ENCODE data around the gene DCTD. TPM values are rescaled to one million over a fixed set of nuclear protein-coding genes. Genes with fewer than 3 reads are reported as not detected.

Gene DCTD
- total and polyA plus RNA-seq, 10 of the 15 experiments (the other 5 are each of a cell fraction or from before 2014, with no cell fraction given): 37.8 to 137 (median 92.1) TPM

DNA sequence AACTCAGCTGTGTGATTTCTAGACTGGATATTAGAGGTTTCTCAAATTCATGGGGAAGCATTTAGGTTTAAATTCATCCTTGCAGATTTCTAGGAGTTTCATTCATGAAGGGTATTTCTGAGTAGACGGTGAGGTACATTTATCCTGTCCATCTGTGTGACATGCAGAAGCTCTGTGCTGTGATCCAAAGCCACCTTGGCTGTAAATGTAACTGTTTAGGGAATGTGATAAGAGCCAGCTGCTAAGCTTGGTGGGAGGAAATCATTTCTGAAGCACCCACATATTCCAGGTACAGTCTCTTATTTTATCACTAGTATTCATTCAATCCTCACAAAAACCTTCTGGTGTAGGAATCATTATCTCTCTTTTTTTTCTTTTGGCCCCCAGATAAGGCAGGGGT, 8.7 kb upstream of the DCTD start:
- DNase-seq (ENCODE audit: low read depth, low spot score) (no peak), FAIRE-seq (no peak), ATAC-seq (no peak)
- ChIA-PET RAD21 (ENCODE audit: unreplicated experiment) (interaction anchor here (0.6 to 2.0 kb wide), 13 partner anchors 9 to 749 kb away, joined by 3 to 16 read pairs (median 4); no protein-coding TSS in a partner anchor), POLR2A (interaction anchor here (0.6 to 0.7 kb wide), 2 partner anchors 80 to 182 kb away, joined by 3 to 8 read pairs; no protein-coding TSS in a partner anchor), CTCF (interaction anchor here (0.6 to 7.5 kb wide), 47 partner anchors 9 to 1781 kb away, joined by 3 to 85 read pairs (median 5); partner anchors contain the start of gene DCTD), SMC1A (ENCODE audit: uncharacterized antibody, unreplicated experiment) (interaction anchor here (0.6 to 5.3 kb wide), 16 partner anchors 12 to 1620 kb away, joined by 3 to 37 read pairs (median 5); no protein-coding TSS in a partner anchor)
- Histone ChIP-seq H3K27me3 (replicated peaks in 1 of 2; ENCODE audit: control insufficient read depth in 2 of 2, insufficient read depth in 2 of 2, low read length in 1 of 2) (no peaks in the 10 kb centered on the region; a peak in 1 of 4 replicates), H3K79me2 (ENCODE audit: control insufficient read depth, insufficient read depth, low read length) (no peaks in the 10 kb centered on the region), H3K27ac (ENCODE audit: control insufficient read depth, insufficient read depth) (no peak overlapping the region), H3K9ac (ENCODE audit: control insufficient read depth, insufficient read depth, low read length) (no peak overlapping the region), H3K4me1 (ENCODE audit: control insufficient read depth, insufficient read depth, low read length) (no peaks in the 10 kb centered on the region), H4K20me1 (ENCODE audit: control insufficient read depth, insufficient read depth) (no peaks in the 10 kb centered on the region), H3K4me3 (no peak overlapping the region), H3K9me3 (replicated peaks; ENCODE audit: control insufficient read depth, insufficient read depth, low read length) (no peaks in the 10 kb centered on the region), H3K4me2 (ENCODE audit: control insufficient read depth, insufficient read depth) (no peak overlapping the region), H3K36me3 (ENCODE audit: control insufficient read depth in 2 of 2, insufficient read depth in 2 of 2, low read length in 1 of 2) (no peaks in the 10 kb centered on the region), H2AFZ (ENCODE audit: control insufficient read depth, low read depth, low read length) (no peak overlapping the region)
- WGBS (ENCODE audit: insufficient coverage, insufficient replicate concordance, low lambda C conversion rate, missing lambda C conversion rate): 54% methylated on average over 1 of the region's 1 CpG
- intact Hi-C loops (cut with micrococcal nuclease; ENCODE audit: unreplicated experiment): loop anchor here (1.0 to 10.0 kb wide), 5 partner anchors 117 to 1783 kb away; no protein-coding TSS in a partner anchor
- in situ Hi-C loops (cut with MboI): loop anchor here (10.0 kb wide), 1 partner anchor 431 kb away; no protein-coding TSS in a partner anchor
- TF ChIP-seq, protein P1, sequence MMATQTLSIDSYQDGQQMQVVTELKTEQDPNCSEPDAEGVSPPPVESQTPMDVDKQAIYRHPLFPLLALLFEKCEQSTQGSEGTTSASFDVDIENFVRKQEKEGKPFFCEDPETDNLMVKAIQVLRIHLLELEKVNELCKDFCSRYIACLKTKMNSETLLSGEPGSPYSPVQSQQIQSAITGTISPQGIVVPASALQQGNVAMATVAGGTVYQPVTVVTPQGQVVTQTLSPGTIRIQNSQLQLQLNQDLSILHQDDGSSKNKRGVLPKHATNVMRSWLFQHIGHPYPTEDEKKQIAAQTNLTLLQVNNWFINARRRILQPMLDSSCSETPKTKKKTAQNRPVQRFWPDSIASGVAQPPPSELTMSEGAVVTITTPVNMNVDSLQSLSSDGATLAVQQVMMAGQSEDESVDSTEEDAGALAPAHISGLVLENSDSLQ (IDR thresholded peaks at IDR 0.05): no peak
- TF ChIP-seq BACH1 (IDR thresholded peaks at IDR 0.05; ENCODE audit: borderline replicate concordance) (no peak), E4F1 (IDR thresholded peaks at IDR 0.05; ENCODE audit: borderline replicate concordance, partially characterized antibody) (no peak), CBFB (IDR thresholded peaks at IDR 0.05; ENCODE audit: low read depth) (no peak), GATAD2B (conservative IDR thresholded peaks at IDR 0.05; ENCODE audit: low read depth) (no peak), MYB (IDR thresholded peaks at IDR 0.05; ENCODE audit: borderline replicate concordance, low read depth, low read length) (no peak)
- TF ChIP-seq, protein P2, sequence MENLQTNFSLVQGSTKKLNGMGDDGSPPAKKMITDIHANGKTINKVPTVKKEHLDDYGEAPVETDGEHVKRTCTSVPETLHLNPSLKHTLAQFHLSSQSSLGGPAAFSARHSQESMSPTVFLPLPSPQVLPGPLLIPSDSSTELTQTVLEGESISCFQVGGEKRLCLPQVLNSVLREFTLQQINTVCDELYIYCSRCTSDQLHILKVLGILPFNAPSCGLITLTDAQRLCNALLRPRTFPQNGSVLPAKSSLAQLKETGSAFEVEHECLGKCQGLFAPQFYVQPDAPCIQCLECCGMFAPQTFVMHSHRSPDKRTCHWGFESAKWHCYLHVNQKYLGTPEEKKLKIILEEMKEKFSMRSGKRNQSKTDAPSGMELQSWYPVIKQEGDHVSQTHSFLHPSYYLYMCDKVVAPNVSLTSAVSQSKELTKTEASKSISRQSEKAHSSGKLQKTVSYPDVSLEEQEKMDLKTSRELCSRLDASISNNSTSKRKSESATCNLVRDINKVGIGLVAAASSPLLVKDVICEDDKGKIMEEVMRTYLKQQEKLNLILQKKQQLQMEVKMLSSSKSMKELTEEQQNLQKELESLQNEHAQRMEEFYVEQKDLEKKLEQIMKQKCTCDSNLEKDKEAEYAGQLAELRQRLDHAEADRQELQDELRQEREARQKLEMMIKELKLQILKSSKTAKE (IDR thresholded peaks at IDR 0.05; ENCODE audit: low read depth, poor library complexity, severe bottlenecking): no peak
- no TSS peak for BruUV-seq (replicated peaks)
